NCI-H2107 (cell line): ENCODE measurements around the gene GNAQ.

Experiments used
- DNase-seq: peaks from one replicate; lab custom pipeline; 2025; lab: John Stamatoyannopoulos, UW

The GNAQ gene

GRCh38 chr9:77943057-77943456, 88.6 kb downstream of the GNAQ start:
- DNase-seq: no peak

- no peak for DNase-seq
These were observed 92.4 kb downstream of the GNAQ start for GRCh38 chr9:77939149-77939668.

- DNase-seq: no peak
These were observed 93.4 kb downstream of the GNAQ start for GRCh38 chr9:77938163-77938562.

- no peak for DNase-seq
These were observed 95.6 kb downstream of the GNAQ start for GRCh38 chr9:77935974-77936373.

GRCh38 chr9:77935211-77935610, 96.4 kb downstream of the GNAQ start:
- no peak for DNase-seq

- DNase-seq: no peak
These were observed 97.6 kb downstream of the GNAQ start for GRCh38 chr9:77933976-77934375.

- DNase-seq: no peak
These were observed 98.6 kb downstream of the GNAQ start for GRCh38 chr9:77933019-77933418.

- DNase-seq: no peak
These were observed 101.7 kb downstream of the GNAQ start for GRCh38 chr9:77929942-77930341.

- no peak for DNase-seq
These were observed 104.3 kb downstream of the GNAQ start for GRCh38 chr9:77927265-77927664.

GRCh38 chr9:77926371-77926878, 105.2 kb downstream of the GNAQ start:
- no peak for DNase-seq

GRCh38 chr9:77922591-77922990, 109.0 kb downstream of the GNAQ start:
- no peak for DNase-seq

- no peak for DNase-seq
These were observed 113.8 kb downstream of the GNAQ start for GRCh38 chr9:77917800-77918199.

- no peak for DNase-seq
These were observed 114.8 kb downstream of the GNAQ start for GRCh38 chr9:77916820-77917219.

- DNase-seq: no peak
These were observed 115.2 kb downstream of the GNAQ start for GRCh38 chr9:77916410-77916819.

- DNase-seq: no peak
These were observed 115.9 kb downstream of the GNAQ start for GRCh38 chr9:77915744-77916143.

- no peak for DNase-seq
These were observed 118.5 kb downstream of the GNAQ start for GRCh38 chr9:77912895-77913693.

- DNase-seq: no peak
These were observed 119.7 kb downstream of the GNAQ start for GRCh38 chr9:77911928-77912327.

- no peak for DNase-seq
These were observed 121.4 kb downstream of the GNAQ start for GRCh38 chr9:77910194-77910621.

- no peak for DNase-seq
These were observed 122.3 kb downstream of the GNAQ start for GRCh38 chr9:77909306-77909705.

GRCh38 chr9:77908293-77908692, 123.3 kb downstream of the GNAQ start:
- DNase-seq: no peak

- no peak for DNase-seq
These were observed 124.0 kb downstream of the GNAQ start for GRCh38 chr9:77907585-77907984.

GRCh38 chr9:77906991-77907390, 124.6 kb downstream of the GNAQ start:
- DNase-seq: no peak

- no peak for DNase-seq
These were observed 127.8 kb downstream of the GNAQ start for GRCh38 chr9:77903666-77904285.
